ENCODE measurements around the gene TAF8. TPM values are rescaled to one million over a fixed set of nuclear protein-coding genes. Genes with fewer than 3 reads are reported as not detected.

The TAF8 gene
- total RNA-seq, 2 donors from 2014 or later, result 28.7 to 35.3 TPM

GRCh38 chr6:42118162-42119001 lies 68.1 kb downstream of the TAF8 start:
- Mint-ChIP-seq H3K27me3 (peaks cover 23% of the 10 kb centered on the region), H3K27ac (no peak overlapping the region), H3K36me3 (ENCODE audit: low read depth) (peaks cover 6% of the 10 kb centered on the region), H3K4me1 (peaks cover 4% of the 10 kb centered on the region), H3K4me3 (no peak overlapping the region)
- ATAC-seq, result no peak
- H3K9me3 ChIP-seq (ENCODE audit: control insufficient read depth, low read length, poor library complexity, severe bottlenecking), result no peaks in the 10 kb centered on the region
- DNase-seq, result no peak

GRCh38 chr6:42120895-42121865 lies 70.9 kb downstream of the TAF8 start:
- Mint-ChIP-seq H3K4me1 (peaks cover 4% of the 10 kb centered on the region), H3K36me3 (ENCODE audit: low read depth) (peaks cover 6% of the 10 kb centered on the region), H3K27me3 (peaks cover 15% of the 10 kb centered on the region), H3K27ac (no peak overlapping the region), H3K4me3 (no peak overlapping the region)
- no peaks in the 10 kb centered on the region for H3K9me3 ChIP-seq (ENCODE audit: control insufficient read depth, low read length, poor library complexity, severe bottlenecking)
- ATAC-seq, result no peak
- DNase-seq, result no peak

- no peaks in the 10 kb centered on the region for H3K36me3 Mint-ChIP-seq (ENCODE audit: low read depth)
- DNase-seq (no peak), ATAC-seq (no peak)
- no peaks in the 10 kb centered on the region for H3K9me3 ChIP-seq (ENCODE audit: control insufficient read depth, low read length, poor library complexity, severe bottlenecking)
- no peaks in the 10 kb centered on the region for H3K27me3 Mint-ChIP-seq
- H3K4me3 Mint-ChIP-seq, result no peak overlapping the region
- H3K4me1 Mint-ChIP-seq, result no peaks in the 10 kb centered on the region
- H3K27ac Mint-ChIP-seq, result no peak overlapping the region
Measured at GRCh38 chr6:42123379-42124103, 73.2 kb downstream of the TAF8 start.

GRCh38 chr6:42124223-42124836 lies 74.0 kb downstream of the TAF8 start:
- no peaks in the 10 kb centered on the region for H3K9me3 ChIP-seq (ENCODE audit: control insufficient read depth, low read length, poor library complexity, severe bottlenecking)
- Mint-ChIP-seq H3K27me3 (no peaks in the 10 kb centered on the region), H3K4me3 (no peak overlapping the region), H3K4me1 (no peaks in the 10 kb centered on the region), H3K27ac (no peak overlapping the region), H3K36me3 (ENCODE audit: low read depth) (no peaks in the 10 kb centered on the region)
- ATAC-seq, result no peak
- DNase-seq, result no peak

- ATAC-seq, result no peak
- Mint-ChIP-seq H3K4me3 (no peak overlapping the region), H3K36me3 (ENCODE audit: low read depth) (no peaks in the 10 kb centered on the region), H3K27me3 (peaks cover 3% of the 10 kb centered on the region), H3K27ac (no peak overlapping the region), H3K4me1 (no peaks in the 10 kb centered on the region)
- no peak for DNase-seq
- no peaks in the 10 kb centered on the region for H3K9me3 ChIP-seq (ENCODE audit: control insufficient read depth, low read length, poor library complexity, severe bottlenecking)
Measured at GRCh38 chr6:42125231-42125630, 74.9 kb downstream of the TAF8 start.

- DNase-seq, result no peak
- H3K4me3 Mint-ChIP-seq, result no peak overlapping the region
- H3K27me3 Mint-ChIP-seq, result peaks cover 5% of the 10 kb centered on the region
- no peaks in the 10 kb centered on the region for H3K4me1 Mint-ChIP-seq
- ATAC-seq, result no peak
- no peaks in the 10 kb centered on the region for H3K36me3 Mint-ChIP-seq (ENCODE audit: low read depth)
- no peaks in the 10 kb centered on the region for H3K9me3 ChIP-seq (ENCODE audit: control insufficient read depth, low read length, poor library complexity, severe bottlenecking)
- no peak overlapping the region for H3K27ac Mint-ChIP-seq
Measured at GRCh38 chr6:42125663-42126062, 75.3 kb downstream of the TAF8 start.

GRCh38 chr6:42128460-42129359 lies 78.4 kb downstream of the TAF8 start:
- Mint-ChIP-seq H3K36me3 (ENCODE audit: low read depth) (no peaks in the 10 kb centered on the region), H3K27ac (no peak overlapping the region), H3K4me3 (no peak overlapping the region), H3K27me3 (peaks cover 11% of the 10 kb centered on the region), H3K4me1 (no peaks in the 10 kb centered on the region)
- no peak for DNase-seq
- H3K9me3 ChIP-seq (ENCODE audit: control insufficient read depth, low read length, poor library complexity, severe bottlenecking), result no peaks in the 10 kb centered on the region
- no peak for ATAC-seq

GRCh38 chr6:42129360-42129676 lies 79.0 kb downstream of the TAF8 start:
- Mint-ChIP-seq H3K27me3 (peaks cover 16% of the 10 kb centered on the region), H3K4me1 (no peaks in the 10 kb centered on the region)
- no peak for DNase-seq

GRCh38 chr6:42131531-42131930 lies 81.2 kb downstream of the TAF8 start:
- Mint-ChIP-seq H3K4me1 (peaks cover 2% of the 10 kb centered on the region), H3K4me3 (no peak overlapping the region), H3K27ac (no peak overlapping the region), H3K27me3 (peaks cover 19% of the 10 kb centered on the region), H3K36me3 (ENCODE audit: low read depth) (no peaks in the 10 kb centered on the region)
- ATAC-seq (no peak), DNase-seq (no peak)
- H3K9me3 ChIP-seq (ENCODE audit: control insufficient read depth, low read length, poor library complexity, severe bottlenecking), result no peaks in the 10 kb centered on the region

More at GRCh38 chr6:42129360-42129676, 79.0 kb downstream of the TAF8 start:
- no peaks in the 10 kb centered on the region for H3K9me3 ChIP-seq (ENCODE audit: control insufficient read depth, low read length, poor library complexity, severe bottlenecking)
- ATAC-seq, result no peak
- Mint-ChIP-seq H3K4me3 (no peak overlapping the region), H3K36me3 (ENCODE audit: low read depth) (no peaks in the 10 kb centered on the region), H3K27ac (no peak overlapping the region)

GRCh38 chr6:42133926-42134325 lies 83.6 kb downstream of the TAF8 start:
- no peak overlapping the region for H3K4me3 Mint-ChIP-seq
- peaks cover 22% of the 10 kb centered on the region for H3K27me3 Mint-ChIP-seq
- ATAC-seq (no peak), DNase-seq (no peak)
- peaks cover 4% of the 10 kb centered on the region for H3K4me1 Mint-ChIP-seq
- no peak overlapping the region for H3K27ac Mint-ChIP-seq
- no peaks in the 10 kb centered on the region for H3K36me3 Mint-ChIP-seq (ENCODE audit: low read depth)
- H3K9me3 ChIP-seq (ENCODE audit: control insufficient read depth, low read length, poor library complexity, severe bottlenecking), result no peaks in the 10 kb centered on the region

GRCh38 chr6:42135161-42135560 lies 84.8 kb downstream of the TAF8 start:
- H3K27ac Mint-ChIP-seq, result no peak overlapping the region
- H3K27me3 Mint-ChIP-seq, result peaks cover 24% of the 10 kb centered on the region
- ATAC-seq (no peak), DNase-seq (no peak)
- peaks cover 4% of the 10 kb centered on the region for H3K4me1 Mint-ChIP-seq
- H3K4me3 Mint-ChIP-seq, result no peak overlapping the region
- H3K9me3 ChIP-seq (ENCODE audit: control insufficient read depth, low read length, poor library complexity, severe bottlenecking), result no peaks in the 10 kb centered on the region
- H3K36me3 Mint-ChIP-seq (ENCODE audit: low read depth), result no peaks in the 10 kb centered on the region

GRCh38 chr6:42135722-42136121 lies 85.4 kb downstream of the TAF8 start:
- H3K36me3 Mint-ChIP-seq (ENCODE audit: low read depth), result no peaks in the 10 kb centered on the region
- no peaks in the 10 kb centered on the region for H3K9me3 ChIP-seq (ENCODE audit: control insufficient read depth, low read length, poor library complexity, severe bottlenecking)
- ATAC-seq (no peak), DNase-seq (no peak)
- no peak overlapping the region for H3K27ac Mint-ChIP-seq
- H3K27me3 Mint-ChIP-seq, result peaks cover 27% of the 10 kb centered on the region
- H3K4me1 Mint-ChIP-seq, result peaks cover 4% of the 10 kb centered on the region
- no peak overlapping the region for H3K4me3 Mint-ChIP-seq

All from T-helper 17 cell (primary cell).